Cardiac septum (tissue), 1 donor: ENCODE results near the gene C9orf50. TPM values are rescaled to one million over a fixed set of nuclear protein-coding genes. Genes with fewer than 3 reads are reported as not detected.

ENCODE experiments used
- DNase-seq: peaks from one replicate; pipeline ENCODE4 v3.0.0-alpha.2; 2020; ENCODE audit warnings: low spot score
- intact Hi-C: fragments of 100-400 bp; cut with DNase I; formaldehyde crosslinking; loops from one replicate; pipeline ENCODE4 v1.14.0; 2022
- total RNA-seq: library from RNA; stranded (reverse); fragmentation: NEBNext Ultra II Directional; extraction: Animal tissue kit (Norgen Biotek cat#: 25700); gene quantifications from one replicate; pipeline ENCODE4 v1.2.1, GENCODE V29; 2021
- donor health status: DM: no; HTN: no; CAD: no.

C9orf50 gene
- total RNA-seq, 1 donor from 2014 or later: 0.22 TPM

DNA sequence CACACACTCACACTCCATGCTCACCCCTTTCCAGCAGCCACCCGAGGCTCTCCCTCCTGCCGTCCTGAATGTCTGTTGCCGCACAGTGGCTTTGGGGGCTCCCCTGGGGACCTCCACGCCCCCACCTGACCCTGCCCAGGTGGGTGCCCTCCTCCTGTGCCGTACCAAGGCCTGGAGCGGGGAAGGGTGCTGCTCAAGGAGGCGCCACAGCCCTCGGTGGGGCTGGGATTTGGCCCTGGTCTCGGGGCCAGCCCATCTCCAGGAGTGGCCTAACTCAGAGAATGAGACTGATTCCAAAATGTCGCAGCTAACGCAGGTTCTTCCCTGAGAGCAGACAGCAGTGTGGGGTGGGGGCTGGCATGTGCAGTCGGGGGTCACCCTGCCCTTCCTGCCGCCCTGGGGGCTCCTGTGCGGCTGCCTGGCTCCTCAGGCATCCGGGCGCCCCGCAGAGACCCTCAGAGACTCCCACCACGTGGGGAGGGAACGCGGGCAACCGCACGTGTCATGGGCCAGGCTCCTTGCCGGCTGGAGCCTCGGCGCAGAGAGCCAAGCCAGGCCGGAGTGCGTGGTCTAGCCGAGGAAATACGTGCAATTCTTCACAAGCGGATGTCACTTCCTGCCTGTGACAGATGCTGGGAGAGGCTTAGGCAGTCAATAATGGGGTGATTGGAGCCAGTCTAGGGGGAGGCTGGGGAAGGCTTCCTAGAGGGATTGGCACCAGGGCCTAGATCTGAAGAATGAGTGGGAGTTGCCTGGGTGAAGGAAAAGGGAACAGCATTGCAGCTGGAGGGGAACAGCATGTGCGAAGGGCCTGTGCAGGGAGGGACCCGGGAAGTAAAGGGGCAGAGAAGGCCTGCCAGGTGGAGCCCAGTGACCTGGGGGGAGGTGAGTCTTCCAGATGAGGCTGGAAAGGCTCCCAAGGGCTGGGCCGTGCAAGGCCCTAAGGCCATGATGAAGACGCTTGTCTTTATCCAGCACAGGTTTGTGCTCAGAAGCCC, 44.1 kb downstream of the C9orf50 start:
- DNase-seq: no peak
- intact Hi-C loops: no loop called here

DNA sequence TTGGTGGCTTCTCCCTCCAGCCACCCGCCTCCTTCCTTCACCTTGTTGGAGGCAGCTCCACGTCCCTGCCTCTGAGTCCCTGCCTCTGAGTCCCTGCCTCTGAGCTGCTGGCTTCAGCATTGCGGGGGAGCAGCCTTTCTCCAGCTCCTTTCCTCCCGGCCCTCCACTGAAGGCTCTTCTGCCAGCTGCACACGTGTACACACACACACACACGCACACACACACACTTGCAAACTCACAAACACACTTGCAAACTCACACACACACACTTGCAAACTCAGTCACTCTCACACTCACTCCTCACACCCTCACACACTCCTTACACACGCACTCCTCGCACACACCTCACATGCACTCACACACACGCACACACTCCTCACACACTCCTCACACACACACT, 45.1 kb downstream of the C9orf50 start:
- intact Hi-C loops: no loop called here
- DNase-seq: no peak

DNA sequence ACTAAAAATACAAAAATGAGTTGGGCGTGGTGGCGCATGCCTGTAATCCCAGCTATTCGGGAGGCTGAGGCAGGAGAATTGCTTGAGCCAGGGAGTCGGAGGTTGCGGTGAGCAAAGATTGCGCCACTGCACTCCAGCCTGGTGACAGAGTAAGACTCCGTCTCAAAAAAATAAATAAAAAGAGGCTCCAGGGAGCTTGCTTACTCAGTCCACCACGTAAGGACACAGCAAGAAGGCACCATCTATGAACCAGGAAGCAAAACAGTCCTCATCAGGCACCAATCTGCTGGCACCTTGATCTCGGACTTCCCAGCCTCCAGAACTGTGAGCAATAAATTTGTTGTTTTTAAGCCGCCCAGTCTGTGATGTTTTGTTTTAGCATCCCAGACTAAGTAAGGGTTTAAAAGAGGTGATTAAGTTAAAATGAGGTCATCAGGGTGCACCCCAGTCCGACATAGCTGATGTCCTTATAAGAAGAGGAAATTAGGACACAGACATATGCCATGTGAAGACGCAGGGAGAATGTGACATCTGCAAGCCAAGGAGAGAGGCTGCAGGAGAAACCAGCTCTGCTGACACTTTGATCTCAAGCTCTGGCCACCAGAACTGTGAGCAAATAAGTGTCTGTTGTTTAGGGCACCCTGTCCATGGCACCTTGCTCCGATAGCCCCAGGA, 45.9 kb downstream of the C9orf50 start:
- no peak for DNase-seq
- intact Hi-C loops: no loop called here

DNA sequence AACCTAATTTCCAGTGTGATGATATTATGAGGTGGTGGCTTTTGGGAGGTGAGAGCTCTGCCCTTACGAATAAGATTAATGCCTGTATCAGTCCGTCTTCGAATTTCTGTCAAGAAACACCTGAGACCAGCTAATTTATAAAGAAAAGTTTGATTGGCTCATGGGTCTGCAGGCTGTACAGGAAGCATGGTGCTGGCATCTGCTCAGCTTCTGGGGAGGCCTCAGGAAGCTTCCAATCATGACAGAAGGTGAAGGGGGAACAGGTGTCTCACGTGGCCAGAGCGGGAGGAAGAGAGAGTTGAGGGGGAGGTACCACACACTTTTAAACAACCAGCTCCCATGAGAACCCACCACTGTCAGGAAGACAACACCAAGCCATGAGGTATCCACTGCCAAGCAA, 46.9 kb downstream of the C9orf50 start:
- intact Hi-C loops: no loop called here
- no peak for DNase-seq

DNA sequence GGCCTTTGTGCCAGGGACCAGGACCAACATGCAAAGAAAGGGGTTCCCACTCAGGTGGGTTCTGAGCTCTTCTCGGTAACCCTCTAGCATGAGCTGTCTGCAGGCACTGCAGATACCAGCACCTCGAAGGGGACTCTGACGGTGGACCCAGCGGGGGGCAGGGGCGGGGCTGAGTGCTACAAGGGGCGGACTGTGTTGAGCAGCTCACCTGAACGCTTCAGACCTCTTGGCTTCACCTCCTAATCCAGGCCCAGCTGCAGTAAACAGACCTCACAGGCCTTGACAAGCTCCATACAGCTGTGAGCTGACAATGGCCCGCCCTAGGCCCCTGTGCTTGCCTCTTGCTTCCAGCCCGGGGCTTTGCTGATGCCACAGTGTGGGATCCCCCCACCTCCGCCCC, 48.4 kb downstream of the C9orf50 start:
- intact Hi-C loops: no loop called here
- no peak for DNase-seq

DNA sequence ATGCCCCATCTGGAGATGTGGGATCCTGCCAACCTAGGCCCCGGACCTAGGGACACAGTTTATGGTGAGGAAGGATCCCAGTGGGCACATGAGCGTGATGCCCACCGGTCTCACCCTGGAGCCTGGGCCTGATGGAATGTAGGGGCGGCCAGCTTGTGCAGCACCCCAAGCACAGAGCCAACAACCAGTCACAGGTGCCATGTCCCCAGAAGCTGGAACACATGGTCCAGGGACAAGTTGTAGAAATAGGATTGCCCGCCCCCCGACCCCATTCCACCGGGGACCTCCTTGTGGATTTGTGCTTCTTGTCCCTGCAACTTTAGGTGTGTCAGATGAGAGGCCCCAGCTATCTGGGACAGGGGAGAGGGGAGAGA, 48.9 kb downstream of the C9orf50 start:
- no peak for DNase-seq
- intact Hi-C loops: no loop called here

DNA sequence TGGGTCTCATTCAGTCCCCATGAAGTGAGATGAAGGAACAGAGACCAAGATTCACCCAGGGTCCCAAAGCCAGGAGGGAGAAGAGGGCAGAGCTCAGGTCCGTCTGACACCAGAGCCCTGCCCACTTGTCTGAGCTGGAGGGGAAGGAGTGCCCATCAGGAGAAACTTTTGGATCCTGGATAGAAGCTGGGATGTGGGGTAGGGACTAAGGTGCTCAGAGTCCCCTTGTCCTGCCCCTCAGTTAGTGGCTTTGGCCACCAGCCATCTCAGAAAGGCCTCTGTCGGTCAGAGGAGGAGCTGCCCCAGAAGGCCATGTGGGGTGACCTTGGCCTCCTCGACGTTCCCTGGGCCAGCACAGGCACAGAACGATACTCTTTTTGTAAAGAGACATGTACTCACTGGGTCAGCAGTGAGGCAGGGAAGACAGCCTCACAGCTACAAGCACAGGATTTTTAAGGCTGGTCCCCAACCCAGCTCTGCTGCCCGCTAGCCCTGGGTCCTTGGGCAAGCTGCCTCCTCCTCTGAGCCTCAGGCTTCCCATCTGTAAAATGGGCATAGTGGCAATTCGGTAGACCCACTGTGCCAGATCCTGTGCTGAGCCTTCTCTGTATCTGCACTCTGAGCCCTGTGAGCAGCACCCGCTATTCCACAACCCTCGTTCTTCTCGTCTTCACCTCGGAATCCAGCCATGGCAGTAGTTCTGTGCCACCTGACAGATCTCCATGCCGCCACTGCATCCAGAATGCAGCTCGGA, 49.4 kb downstream of the C9orf50 start:
- intact Hi-C loops: no loop called here
- no peak for DNase-seq

DNA sequence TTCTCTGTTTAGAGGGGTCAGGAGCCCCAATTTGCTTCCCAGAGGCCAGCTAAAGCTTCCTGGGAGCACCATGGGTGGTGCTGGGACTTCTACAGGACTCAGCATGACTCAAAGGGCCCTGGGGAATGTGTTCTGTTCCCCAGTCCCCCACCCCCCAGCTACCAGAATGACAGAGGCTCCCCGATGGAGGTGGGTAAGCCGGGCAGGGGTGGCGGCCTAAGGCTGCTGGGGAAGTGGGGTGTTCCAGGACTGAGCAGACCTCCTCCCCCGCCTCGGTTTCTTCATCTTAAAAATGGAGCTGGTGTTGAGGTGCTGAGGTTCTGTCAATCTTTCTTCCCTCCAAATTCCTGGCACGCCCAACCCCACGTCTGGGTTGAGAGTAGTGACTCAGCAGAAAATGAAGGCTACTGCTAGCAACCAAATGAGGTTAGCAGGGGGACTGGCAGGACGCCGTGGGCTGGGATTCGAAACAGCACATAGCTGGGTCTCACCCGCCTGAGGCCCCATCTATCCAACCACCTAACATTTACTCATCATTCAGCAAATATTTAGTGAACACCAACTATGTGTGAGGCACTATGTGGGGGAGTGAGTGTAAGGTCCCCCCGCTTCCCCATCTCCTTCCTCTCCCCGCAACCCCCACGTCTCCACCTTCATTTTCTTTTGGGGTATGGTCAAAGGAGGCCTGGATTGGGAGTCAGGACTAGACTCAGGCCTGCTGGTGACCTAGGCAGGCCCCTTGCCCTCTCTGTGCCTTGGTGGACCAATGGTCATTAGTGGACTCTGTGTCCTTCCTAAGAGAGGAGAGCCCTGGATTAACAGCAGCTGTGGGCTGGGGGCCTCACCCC, 50.2 kb downstream of the C9orf50 start:
- no peak for DNase-seq
- intact Hi-C loops: no loop called here

DNA sequence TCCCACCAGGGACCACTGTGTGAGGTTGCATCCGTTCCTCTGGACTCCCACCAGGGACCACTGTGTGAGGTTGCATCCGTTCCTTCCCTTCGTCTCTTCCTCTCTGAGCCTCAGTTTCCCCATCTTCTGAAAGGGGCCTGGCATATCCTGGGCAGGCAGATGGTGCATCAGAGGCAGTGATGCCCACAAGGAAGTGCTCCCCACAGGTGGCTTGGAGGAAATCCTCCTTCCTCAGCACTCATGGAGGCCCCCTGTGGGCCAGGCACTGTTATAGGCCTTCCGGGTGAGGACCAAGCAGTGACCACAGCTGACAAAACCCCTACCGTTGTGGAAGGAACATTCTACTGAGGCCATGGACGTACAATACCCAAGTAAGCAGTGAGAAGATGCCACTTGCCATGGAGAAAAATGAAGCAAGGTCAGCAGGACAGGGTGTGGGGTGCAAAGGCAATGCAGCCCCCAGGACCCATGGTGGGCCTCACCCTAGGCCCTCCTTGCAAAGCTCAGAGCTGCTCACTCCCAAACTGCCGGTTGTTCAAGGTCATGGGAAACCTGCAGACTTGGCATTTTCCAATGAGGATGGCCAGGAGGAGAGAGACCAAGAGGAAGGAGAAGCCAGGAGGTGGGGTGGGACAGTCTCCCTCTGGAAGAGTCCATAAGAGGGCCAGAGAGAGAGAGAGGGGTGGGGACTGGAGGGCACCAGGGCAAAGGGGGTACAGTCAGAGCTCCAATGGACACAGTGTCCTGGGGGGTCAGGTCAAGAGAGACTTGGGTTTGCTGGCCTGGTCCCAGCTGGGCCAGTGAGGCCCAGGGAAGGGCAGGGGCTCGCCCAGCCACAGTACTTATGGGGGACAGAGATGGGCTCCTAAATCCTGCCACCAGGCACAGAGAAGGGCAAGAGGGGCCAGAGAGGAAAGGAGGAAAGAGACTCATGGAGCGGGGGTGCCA, 51.1 kb downstream of the C9orf50 start:
- intact Hi-C loops: loop anchor here (2.0 to 5.0 kb wide), 2 partner anchors 73 to 402 kb away; no protein-coding TSS in a partner anchor
- no peak for DNase-seq

DNA sequence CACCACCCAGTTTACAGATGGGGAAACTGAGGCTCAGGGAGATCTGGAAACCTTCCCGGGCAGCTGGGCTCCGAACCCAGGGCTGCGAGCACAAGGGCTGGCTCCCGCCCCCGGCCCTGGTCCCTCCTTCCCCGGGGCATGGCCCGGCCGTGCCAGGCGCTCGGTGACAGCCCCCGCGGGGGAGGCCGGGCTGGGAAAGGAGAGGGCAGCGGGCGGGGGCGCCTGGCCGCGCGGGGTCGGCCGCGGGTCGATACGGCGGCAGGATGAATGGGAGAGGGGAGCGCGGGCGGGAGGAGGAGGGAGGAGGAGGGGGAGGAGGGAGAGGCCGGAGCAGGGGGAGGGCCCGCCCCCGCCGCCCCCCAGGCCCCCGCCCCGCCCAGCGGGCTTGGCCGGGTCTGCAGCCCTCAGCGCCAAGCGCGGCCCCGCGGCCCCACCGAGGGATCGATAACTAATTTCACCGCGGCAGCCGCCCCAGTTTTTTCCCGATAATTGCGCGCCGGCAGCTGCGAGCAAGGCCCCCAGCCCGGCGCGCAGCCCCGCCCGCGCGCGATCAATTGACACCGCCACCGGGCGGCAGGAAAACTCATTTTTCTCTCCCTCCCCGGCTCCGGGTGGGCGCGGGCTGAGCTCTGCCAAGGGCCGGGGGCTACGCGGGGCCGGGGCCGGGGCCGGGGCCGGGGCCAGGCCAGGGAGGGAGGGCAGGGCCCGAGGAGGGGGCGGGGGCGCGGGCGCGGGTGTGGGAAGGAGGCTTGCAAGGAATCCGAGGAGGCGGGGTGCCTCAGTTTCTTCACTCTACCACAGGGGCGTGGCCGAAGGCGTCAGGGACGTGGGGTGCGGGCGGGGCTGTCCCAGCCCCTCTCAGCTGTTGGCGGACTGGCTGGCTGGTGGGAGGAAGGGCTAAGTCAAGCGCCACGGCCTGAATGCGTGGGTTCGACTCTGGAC, 52.1 kb downstream of the C9orf50 start:
- DNase-seq: no peak
- intact Hi-C loops: loop anchor here (2.0 to 5.0 kb wide), 2 partner anchors 72 to 402 kb away; no protein-coding TSS in a partner anchor

DNA sequence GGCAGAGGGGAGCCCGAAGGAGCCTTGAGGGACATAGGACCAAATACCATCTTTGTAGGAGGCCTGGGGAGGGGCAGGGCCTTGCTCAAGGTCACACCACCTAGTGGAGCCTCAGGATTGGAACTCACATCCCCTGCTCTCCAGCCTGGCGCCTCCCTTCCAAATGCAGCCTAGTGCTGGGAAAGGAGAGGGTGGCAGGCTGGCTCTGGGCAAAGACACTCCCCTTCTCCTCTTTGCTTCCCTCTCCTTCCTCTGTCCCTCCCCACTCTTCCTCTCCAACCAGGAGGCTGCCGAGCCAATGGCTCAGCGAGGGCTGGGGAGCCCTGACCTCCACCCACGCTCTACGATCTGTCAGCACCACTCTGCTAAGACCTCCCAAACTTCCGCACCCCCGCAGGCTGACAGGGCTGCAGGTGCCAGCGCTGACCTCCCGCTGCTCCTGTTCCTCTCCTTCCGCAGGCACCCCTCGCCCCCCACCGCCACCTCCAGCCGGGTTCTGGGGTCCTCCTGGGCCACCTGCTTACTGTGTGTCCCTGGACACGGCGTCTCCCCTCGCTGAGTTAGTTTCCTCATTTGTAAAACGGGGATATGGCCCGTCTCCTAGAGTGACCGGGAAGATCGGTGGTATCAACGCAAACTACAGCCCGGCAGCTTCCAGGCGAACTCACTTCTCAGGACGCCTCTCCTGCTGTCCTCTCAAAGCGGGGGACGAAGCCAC, 52.9 kb downstream of the C9orf50 start:
- DNase-seq: no peak
- intact Hi-C loops: loop anchor here (2.0 to 5.0 kb wide), 2 partner anchors 71 to 401 kb away; no protein-coding TSS in a partner anchor

DNA sequence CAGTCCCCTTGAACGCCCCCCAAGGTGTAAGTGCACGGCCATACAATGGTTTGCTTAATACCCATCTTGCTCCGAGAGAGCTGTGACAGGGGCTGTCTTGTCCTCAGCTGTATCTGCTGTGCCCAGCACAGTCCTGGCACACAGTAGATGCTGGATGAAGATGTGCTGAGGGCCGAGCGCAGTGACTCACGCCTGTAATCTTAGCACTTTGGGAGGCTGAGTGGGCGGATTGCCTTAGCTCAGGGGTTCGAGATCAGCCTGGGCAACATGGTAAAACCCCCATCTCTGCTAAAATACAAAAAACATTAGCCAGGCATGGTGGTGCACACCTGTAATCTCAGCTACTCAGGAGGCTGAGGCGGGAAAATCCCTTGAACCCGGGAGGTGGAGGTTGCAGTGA, 53.6 kb downstream of the C9orf50 start:
- no peak for DNase-seq
- intact Hi-C loops: loop anchor here (5.0 kb wide), 1 partner anchor 400 kb away; no protein-coding TSS in a partner anchor

DNA sequence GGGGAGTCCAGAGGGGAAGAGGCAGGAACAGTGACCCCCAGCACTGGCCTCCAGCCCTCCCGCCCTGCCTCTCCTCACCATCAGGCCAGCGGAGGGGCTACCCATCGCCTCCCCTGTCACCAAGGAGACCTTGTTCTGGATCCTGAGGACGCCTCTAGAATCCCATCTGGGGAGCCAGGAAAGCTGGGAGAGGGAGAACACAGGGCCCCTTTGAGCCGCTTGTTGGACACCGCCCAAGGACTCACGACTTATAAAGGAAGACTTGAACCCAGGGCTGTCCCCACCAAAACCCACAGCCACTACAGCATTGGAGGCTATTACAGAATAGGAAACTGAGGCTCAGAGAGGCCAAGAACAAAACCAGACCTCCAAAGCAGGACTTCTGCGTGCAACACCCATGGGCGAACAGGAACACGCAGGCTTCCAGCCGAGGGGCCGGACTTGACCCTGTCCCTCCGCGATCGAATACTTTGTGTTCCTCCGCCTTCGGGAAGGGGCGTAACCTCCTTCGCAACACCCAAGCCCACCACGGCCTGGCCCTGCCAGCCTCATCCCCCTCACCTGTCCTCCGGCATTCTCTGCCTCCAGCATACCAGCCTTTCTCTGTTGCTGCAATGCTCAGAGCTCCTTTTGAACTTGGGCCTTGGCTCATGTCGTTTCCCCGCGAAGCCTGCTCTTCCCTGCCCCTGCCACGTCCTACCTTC, 54.2 kb downstream of the C9orf50 start:
- intact Hi-C loops: loop anchor here (5.0 kb wide), 1 partner anchor 399 kb away; no protein-coding TSS in a partner anchor
- DNase-seq: no peak

DNA sequence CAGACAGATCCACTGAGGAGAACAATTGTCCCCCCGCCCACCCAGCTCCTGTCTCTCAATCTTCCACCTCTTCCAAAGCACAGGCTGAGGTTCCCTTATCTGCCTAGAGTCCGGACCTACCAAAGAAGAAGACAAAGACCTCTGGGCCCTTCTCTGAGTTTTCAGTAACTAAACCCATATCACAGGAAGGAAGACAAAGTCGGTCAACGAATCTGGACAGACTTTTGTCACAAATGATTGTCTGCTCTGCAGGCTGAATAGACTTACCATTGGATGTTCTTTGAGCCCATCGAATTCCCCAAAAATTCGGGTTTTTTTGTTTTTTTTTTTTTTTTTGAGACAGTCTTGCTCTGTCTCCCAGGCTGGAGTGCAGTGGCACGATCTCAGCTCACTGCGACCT, 58.0 kb downstream of the C9orf50 start:
- no peak for DNase-seq
- intact Hi-C loops: no loop called here

DNA sequence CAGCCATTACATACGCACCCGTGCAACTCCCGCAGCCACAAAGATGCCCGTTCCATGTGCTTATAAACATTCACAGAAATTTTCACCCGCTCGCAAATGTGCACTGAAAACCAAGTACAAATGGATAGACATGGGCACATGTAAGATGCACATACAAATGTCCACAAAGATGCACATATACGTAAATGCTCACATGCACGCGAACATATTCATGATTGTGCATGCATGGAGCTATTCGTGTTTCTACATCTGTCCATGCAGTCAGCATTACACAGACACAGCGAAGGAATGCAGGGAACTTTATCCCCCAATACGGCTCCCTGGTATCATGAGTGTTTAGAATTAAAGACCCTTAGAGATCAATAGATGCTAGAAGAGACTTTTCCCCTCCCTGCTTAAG, 58.4 kb downstream of the C9orf50 start:
- DNase-seq: no peak
- intact Hi-C loops: no loop called here
